HUES6 (cell line): ENCODE measurements around the gene HSPB2.

ENCODE experiments used
- H3K27ac ChIP-seq: 2 replicates; pipeline ENCODE4 v1.7.0; 2013; ENCODE audit warnings: low read depth, mild to moderate bottlenecking, low read length, inconsistent platforms
- H3K27me3 ChIP-seq: 2 replicates; pipeline ENCODE4 v1.6.1; 2013; ENCODE audit warnings: low read length; ENCODE audit not compliant: control insufficient read depth, insufficient read depth
- H3K36me3 ChIP-seq: 2 replicates; pipeline ENCODE4 v1.6.1; 2013; ENCODE audit warnings: low read length; ENCODE audit not compliant: control insufficient read depth, insufficient read depth
- H3K4me1 ChIP-seq: 2 replicates; pipeline ENCODE4 v1.6.1; 2013; ENCODE audit warnings: low read length; ENCODE audit not compliant: control insufficient read depth, insufficient read depth
- H3K4me3 ChIP-seq: 2 replicates; pipeline ENCODE4 v1.5.1; 2013; ENCODE audit warnings: low read depth, low read length
- H3K9ac ChIP-seq: one replicate; pipeline ENCODE4 v1.6.1; 2013; ENCODE audit warnings: mild to moderate bottlenecking, low read length
- H3K9me3 ChIP-seq: 2 replicates; pipeline ENCODE4 v1.6.1; 2013; ENCODE audit warnings: low read depth, low read length; ENCODE audit not compliant: control insufficient read depth, insufficient read depth

HSPB2 gene

DNA sequence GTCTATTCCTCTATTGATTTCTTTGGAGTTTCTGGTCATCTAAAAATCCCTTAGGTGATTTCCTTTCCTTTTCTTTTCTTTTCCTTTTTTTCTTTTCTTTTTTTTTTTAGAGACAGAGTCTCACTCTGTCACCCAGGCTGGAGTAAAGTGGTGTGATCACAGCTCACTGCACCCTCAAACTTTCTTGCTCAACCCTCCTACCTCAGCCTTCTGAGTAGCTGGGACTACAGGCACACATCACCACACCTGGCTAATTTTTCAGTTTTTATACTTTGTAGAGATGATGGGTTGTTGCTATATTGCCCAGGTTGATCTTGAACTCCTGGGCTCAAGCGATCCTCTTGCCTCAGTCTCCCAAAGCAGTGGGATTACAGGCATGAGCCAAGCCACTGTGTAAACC is 4.2 kb downstream of the HSPB2 start:
- no peaks in the 10 kb centered on the region for H3K27me3 ChIP-seq
- no peak overlapping the region for H3K27ac ChIP-seq
- H3K4me1 ChIP-seq, result peaks cover 18% of the 10 kb centered on the region
- H3K9ac ChIP-seq, result no peak overlapping the region
- no peaks in the 10 kb centered on the region for H3K36me3 ChIP-seq
- H3K9me3 ChIP-seq, result no peaks in the 10 kb centered on the region
- no peak overlapping the region for H3K4me3 ChIP-seq

DNA sequence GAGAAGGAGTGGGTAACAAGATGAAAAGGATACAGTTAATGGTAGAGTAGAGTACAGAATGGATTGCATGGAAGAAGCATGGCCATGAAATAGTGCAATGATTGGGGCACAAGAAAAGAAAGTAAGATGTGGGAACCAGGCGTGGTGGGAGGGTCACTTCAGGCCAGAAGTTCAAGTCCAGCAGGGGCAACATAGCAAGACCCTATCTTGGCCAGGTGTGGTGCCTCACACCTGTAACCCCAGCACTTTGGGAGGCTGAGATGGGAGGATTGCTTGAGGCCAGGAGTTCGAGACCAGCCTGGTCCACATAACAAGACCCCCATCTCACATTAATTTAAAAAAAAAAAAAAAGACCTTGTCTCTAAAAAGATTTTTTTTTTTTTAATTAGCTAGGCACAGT is 4.8 kb downstream of the HSPB2 start:
- Histone ChIP-seq H3K27me3 (no peaks in the 10 kb centered on the region), H3K27ac (no peak overlapping the region)

DNA sequence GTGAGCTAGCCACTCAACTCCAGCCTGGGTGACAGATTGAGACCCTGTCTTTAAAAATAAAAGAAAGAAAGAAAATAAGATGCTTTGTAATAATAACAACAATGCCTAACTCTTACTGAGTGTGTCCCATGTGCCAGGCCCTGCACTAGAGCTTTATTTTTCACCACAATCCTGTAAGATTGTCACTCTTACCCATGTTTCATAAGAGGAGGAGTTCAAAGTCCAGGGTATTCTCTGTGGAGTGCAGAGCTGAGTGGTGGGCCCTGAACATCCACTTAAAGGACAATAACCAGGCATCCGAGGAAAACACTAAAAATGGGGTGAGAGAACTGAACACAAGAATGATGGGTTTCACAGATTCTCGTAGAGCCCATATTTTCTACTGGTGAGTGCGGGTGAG is 5.3 kb downstream of the HSPB2 start:
- Histone ChIP-seq H3K4me1 (peaks cover 11% of the 10 kb centered on the region), H3K9me3 (no peaks in the 10 kb centered on the region), H3K9ac (no peak overlapping the region), H3K27ac (no peak overlapping the region), H3K36me3 (no peaks in the 10 kb centered on the region), H3K4me3 (no peak overlapping the region), H3K27me3 (no peaks in the 10 kb centered on the region)

More for the DNA sequence above, 4.8 kb downstream of the HSPB2 start:
- H3K36me3 ChIP-seq, result no peaks in the 10 kb centered on the region
- H3K4me3 ChIP-seq, result no peak overlapping the region
- H3K9me3 ChIP-seq, result no peaks in the 10 kb centered on the region
- no peak overlapping the region for H3K9ac ChIP-seq
- peaks cover 12% of the 10 kb centered on the region for H3K4me1 ChIP-seq

GRCh38 chr11:111918390-111919256 is 6.1 kb downstream of the HSPB2 start, which contains the start of gene C11orf52:
Gene C11orf52, plus strand, starts transcription at chr11:111918913. Its CDS starts 60 bp downstream, at chr11:111918973.
- H3K4me3 ChIP-seq, result peak within 1 kb of the TSS; percentile 35; the same call in 1 of the 2 replicates
- H3K27me3 ChIP-seq, result no peaks in the 10 kb centered on the region
- H3K4me1 ChIP-seq, result peaks cover 17% of the 10 kb centered on the region
- H3K9me3 ChIP-seq, result no peaks in the 10 kb centered on the region
- no peak within 1 kb of the TSS for H3K27ac ChIP-seq
- no peaks in the 10 kb centered on the region for H3K36me3 ChIP-seq
- H3K9ac ChIP-seq, result peak within 1 kb of the TSS; percentile 43

- H3K27ac ChIP-seq, result no peak overlapping the region
- no peaks in the 10 kb centered on the region for H3K27me3 ChIP-seq
- H3K9ac ChIP-seq, result no peak overlapping the region
- peaks cover 19% of the 10 kb centered on the region for H3K4me1 ChIP-seq
- no peak overlapping the region for H3K4me3 ChIP-seq
- no peaks in the 10 kb centered on the region for H3K36me3 ChIP-seq
- H3K9me3 ChIP-seq, result no peaks in the 10 kb centered on the region
Measured at GRCh38 chr11:111920908-111921307, 8.4 kb downstream of the HSPB2 start.

- Histone ChIP-seq H3K9me3 (no peaks in the 10 kb centered on the region), H3K9ac (no peak overlapping the region), H3K27ac (no peak overlapping the region), H3K27me3 (no peaks in the 10 kb centered on the region), H3K4me1 (peaks cover 23% of the 10 kb centered on the region), H3K36me3 (no peaks in the 10 kb centered on the region), H3K4me3 (no peak overlapping the region)
Measured at GRCh38 chr11:111921541-111922230, 9.2 kb downstream of the HSPB2 start.

- Histone ChIP-seq H3K9me3 (no peaks in the 10 kb centered on the region), H3K36me3 (no peaks in the 10 kb centered on the region), H3K4me3 (no peak overlapping the region), H3K27ac (no peak overlapping the region), H3K9ac (no peak overlapping the region), H3K27me3 (no peaks in the 10 kb centered on the region), H3K4me1 (peaks cover 27% of the 10 kb centered on the region)
Measured at GRCh38 chr11:111922803-111923202, 10.3 kb downstream of the HSPB2 start.

- H3K36me3 ChIP-seq, result no peaks in the 10 kb centered on the region
- H3K4me3 ChIP-seq, result no peak overlapping the region
- no peaks in the 10 kb centered on the region for H3K27me3 ChIP-seq
- no peak overlapping the region for H3K9ac ChIP-seq
- H3K9me3 ChIP-seq, result no peaks in the 10 kb centered on the region
- no peak overlapping the region for H3K27ac ChIP-seq
- H3K4me1 ChIP-seq, result peaks cover 26% of the 10 kb centered on the region
Measured at GRCh38 chr11:111923351-111923788, 10.8 kb downstream of the HSPB2 start.

- H3K27me3 ChIP-seq, result no peaks in the 10 kb centered on the region
- H3K4me3 ChIP-seq, result no peak overlapping the region
- no peak overlapping the region for H3K27ac ChIP-seq
- no peak overlapping the region for H3K9ac ChIP-seq
- no peaks in the 10 kb centered on the region for H3K9me3 ChIP-seq
- H3K4me1 ChIP-seq, result peaks cover 20% of the 10 kb centered on the region
- no peaks in the 10 kb centered on the region for H3K36me3 ChIP-seq
Measured at GRCh38 chr11:111923951-111924350, 11.4 kb downstream of the HSPB2 start.

GRCh38 chr11:111925953-111926352 is 13.4 kb downstream of the HSPB2 start:
- Histone ChIP-seq H3K9ac (no peak overlapping the region), H3K4me3 (peak overlapping the region; percentile 61), H3K4me1 (peaks cover 19% of the 10 kb centered on the region), H3K36me3 (no peaks in the 10 kb centered on the region), H3K27me3 (no peaks in the 10 kb centered on the region), H3K27ac (0 out of 2 replicates have a peak overlapping the region, but pooled peaks have one; percentile 10), H3K9me3 (no peaks in the 10 kb centered on the region)
